GM21528 (cell line): Measurements from ENCODE around the gene AGPAT2.
"Not testable (repeated sequence)": the region's sequence is repeated elsewhere in the genome, so short reads cannot be mapped to it uniquely, and the experiment has no call there.

Experiments
- ATAC-seq: cut with Tn5 transposase; IDR thresholded peaks from one replicate; pipeline ENCODE4 v1.9.1; 2021; ENCODE audit warnings: mild to moderate bottlenecking, moderate library complexity; ENCODE audit not compliant: unreplicated experiment, low FRiP score

AGPAT2 gene

DNA sequence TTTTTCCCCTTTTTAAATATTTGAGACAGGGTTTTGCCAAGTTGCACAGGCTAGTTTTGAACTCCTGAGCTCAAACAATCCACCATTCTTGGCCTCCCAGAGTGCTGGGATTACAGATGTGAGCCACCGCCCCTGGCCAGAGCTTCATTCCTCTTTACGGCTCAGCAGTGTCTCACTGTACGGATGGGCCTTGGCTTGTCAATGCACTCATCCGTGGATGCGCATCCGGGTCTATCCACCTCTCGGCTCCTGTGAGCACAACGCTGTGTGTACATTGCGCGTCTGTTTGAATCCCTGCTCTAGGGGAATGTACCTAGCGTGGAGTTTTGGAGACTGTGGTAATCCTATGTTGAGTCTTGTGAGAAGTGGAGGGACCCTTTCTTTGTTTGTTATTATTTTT, 35.4 kb downstream of the AGPAT2 start:
- no peak for ATAC-seq

DNA sequence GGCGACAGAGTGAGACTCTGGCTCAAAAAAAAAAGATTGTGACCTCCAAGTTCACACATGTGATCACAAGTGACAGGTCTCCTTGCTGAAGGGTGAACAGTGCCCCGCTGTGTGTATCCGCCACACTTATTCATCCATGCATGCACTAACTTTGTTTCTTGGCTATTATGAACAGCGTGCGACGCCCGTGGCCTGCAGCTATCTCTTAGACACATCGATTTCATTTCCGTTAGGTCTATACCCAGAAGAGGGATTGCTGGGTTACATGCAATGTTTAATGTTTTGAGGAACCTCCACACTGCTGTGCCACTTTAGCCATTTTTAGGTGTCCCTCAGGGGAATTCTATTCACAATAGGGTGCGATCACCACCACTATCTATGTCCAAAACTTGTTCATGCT, 36.6 kb downstream of the AGPAT2 start:
- no peak for ATAC-seq

DNA sequence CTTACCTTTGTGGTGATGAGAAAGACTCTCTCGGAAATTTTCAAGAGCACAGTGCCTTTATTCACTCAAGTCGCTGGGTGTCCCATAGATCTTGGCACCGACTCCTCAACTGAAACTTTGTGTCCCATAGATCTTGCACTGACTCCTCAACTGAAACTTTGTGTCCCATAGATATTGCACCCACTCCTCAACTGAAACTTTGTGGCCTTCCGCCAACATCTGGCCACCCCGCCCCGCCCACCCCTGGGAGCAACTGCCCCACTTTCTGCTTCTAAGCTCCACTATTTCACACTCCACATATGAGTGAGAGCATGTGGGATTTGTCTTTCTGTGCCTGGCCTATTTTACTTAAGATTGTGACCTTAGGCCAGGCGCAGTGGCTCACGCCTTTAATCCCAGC, 37.2 kb downstream of the AGPAT2 start:
- ATAC-seq = no peak

DNA sequence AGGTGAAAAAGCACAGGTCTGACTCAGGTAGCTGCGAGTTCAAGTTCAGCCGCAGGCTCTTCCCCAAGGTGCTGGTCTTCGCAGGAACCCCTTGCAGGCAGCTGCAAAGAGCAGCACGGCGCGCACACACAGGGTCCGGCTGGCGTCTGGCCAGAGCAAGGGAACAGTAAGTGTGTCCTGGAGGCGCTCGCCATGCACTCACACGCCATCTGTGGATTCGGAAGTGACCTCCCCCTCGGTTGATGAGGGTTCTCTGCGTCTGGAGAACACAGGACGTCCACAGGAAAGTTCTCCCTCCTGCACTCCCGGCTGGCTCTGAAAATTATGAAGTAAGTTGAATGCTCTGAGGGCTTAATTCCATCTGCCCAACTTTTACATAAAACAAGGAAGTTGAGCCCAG, 38.5 kb downstream of the AGPAT2 start:
- ATAC-seq = no peak

DNA sequence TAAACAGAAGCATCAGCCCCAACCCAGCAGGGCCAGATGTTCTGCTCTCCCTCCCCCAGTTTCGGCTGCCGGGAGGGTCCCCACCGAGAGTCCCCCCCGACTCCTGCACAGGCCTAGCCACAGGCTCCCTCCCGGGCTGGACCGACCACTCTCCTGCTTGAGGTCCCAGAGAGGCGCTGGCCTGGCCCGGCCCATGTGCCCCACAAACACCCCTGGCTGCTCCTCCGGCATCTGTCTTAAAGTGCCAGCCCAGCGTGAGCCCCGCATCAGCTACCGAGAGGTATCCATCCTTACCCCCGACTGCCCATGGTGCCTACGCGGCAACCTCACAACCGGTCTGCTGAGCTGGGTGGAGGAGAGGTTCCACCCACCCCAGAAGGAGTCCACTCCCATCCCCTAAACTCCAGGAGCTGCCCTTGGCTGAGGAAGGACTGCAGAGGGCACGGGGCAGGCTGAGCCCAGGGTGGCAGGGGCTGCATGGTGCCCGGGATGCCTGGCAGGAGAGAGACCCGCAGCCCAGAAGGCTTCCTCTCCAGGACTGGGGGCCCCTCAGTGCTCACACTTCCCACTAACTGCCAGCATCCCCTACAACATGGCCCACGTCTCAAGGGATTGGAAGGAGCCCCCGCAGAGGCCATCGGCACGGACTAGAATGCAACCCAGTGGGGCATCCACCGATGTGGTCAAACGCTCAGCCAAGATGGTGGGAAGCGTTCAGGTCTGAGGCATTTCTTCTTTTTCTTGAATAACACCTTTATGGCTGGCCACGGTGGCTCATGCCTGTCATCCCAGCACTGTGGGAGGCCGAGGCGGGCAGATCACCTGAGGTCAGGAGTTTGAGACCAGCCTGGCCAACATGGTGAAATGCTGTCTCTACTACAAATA, 40.2 kb downstream of the AGPAT2 start:
- no peak for ATAC-seq

DNA sequence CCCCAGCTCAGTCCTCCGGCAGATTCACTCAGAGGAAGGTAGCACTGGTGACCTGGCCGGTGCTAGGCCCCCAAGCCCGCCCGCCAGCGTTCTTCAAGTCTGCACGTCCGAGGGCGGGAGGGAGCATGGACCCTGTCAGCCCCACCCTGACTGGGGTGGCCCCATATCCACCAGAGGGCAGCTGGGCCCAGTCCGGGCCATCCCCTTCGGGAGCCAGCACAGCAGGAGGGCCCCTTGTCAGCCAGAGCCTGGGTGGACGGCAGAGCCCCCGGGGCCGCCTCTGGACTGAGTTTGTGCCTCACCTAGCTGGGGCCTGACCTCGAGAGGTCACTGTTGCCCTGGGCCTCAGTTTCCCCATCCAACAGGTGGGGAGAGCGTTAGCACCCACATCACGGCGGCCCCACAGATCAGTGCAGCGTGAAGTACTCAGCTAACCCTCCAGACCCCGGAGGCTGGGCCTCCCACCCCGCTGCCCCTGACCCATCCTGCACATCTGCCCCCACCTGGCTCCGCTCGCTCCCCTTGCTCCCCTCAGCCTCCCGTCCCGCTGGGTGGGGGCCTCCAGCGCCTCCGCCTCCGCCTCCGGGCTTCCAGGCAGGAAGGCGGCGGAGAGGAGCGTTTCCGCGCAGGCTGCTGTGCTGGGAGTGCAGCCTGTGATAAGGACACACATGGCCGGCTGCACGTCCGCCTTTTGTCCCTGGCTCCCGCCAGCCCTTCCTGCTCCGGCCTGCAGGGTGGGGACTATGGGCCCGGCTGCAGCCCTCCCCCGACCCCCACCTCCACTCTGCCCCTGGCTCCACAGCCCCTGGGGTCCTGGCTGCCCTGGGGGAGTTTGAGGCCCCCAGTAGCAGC, 41.1 kb downstream of the AGPAT2 start:
- no peak for ATAC-seq

DNA sequence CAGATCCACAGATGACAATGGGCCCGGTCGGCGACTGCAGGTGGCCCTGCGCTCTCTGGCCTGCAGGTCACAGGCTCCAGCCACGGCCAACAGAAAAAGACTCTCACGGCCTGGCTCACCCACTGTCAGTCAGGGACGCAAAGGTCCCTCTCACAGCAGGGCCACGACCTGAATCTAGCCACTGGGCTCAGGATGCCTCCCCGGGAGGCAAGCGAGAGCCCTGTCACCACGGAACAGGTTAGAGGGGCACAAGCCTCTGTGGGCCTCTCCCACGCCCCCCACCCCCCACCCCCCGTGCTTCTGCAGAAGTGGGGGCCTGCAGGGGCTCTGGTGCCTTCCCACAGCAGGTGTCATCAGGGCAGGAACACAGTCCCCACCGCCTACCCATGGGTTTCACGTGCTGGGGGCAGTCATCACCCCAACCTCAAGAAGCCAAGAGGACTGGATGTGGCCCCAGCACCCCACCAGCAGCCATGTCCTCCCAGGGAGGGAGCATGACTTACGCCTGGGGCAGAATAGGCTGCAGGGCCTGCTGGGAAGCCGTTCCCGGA, 41.8 kb downstream of the AGPAT2 start:
- ATAC-seq = no peak

DNA sequence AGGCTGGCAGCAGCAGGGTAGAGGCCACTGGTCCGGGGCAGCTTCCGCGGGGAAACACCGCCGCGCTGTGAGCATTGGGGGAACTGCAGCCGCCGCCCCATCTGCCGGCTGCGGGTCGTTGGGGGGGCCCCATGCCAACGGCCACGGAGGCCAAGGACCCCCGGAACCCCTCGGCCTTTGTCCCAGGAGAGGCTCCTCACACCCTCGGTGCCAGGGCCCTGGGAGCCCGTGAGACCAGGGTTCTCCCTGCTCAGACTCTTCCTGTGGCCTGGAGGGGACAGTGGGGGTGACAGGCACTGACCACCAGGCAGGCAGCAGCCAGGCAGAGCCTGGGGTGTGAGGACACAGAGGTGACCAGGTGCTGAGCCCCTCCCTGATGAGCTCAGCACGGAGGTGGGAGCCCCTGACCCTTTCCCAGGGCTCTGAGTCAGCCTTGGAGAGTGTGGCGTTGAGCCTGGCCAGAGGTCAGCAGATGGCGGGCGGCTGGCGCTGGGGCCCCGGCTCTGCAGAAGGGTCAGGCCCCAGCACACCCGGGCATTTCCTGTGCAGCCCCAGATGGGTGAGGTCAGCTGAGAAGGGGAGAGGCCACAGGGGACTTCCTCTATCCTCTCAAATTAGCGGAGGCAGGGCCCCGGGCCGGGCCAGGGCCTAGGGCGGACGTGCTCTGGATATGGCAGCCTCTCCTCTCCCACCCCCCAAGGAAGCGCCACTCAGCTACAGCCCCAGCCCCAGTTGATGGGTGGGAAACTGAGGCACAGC, 42.5 kb downstream of the AGPAT2 start:
- ATAC-seq = no peak

DNA sequence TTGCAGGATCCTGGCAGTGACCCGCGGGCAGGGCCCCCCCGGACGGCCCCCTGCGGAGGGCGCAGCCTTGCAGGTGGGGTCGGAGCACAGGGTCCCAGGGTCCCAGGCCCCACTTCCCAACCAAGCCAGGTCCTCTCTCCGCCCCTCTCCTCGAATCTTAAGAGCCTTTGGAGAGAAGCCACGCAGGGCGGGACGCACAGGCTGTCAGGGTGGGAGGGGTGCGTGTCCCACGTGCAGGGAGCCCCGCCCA, 43.0 kb downstream of the AGPAT2 start:
- no peak for ATAC-seq

DNA sequence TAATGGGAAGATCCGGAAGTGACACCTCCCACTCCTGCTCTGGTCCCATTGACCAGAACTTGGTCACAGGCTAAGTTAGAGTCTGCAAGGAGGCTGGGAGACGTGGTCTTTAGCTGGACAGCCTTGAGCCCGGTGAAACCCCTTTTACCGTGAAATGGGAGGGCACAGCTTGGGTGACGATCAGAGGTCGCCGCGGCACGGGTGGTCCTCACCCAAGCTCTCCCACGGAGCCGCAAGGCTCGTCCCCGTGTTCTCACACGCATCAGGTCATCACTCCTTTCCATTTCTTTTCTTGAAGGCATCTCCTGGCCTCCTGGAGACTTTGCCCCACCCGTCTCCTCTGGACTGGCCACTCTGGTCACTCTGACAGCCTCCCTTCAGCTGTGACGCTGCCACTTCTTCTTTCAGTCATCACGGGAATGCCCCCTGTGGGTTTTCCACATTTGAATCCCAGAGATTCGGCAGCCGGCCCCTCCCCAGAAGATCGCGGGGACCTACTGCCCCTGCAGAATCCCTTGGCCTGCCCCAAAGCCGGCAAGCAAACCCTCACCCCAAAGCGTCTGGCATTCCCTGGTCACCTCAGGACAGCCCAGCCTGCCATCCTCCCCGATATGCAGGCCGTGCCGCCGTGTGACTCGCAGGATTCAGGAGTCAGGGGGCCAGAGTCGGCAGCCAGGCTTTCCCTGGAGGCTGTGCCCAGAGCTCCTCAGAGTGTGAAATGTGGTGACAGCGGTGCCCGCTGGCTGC, 43.5 kb downstream of the AGPAT2 start:
- ATAC-seq = no peak

DNA sequence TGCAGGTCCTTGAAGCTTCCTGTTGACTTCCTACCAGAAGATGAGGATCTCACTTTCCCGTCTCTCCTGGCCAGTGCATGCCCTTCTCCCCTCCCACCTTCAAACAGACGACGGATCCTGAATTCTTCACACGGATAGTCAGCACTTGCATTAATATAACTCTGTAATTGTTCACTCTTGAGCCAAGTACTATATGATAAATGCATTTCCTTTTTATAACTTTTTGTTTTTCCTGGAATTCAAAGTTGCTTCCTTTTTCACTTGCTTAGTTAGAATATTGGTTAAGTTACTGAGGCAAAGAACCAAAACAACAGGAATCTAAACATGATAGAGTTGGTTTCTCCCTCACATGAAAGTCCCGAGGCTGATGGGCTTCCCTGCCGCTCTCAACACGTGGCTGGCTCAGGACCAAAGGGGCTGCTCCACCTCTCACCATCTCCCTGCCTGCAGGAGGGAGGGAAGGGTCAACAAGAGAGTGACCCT, 44.8 kb downstream of the AGPAT2 start:
- ATAC-seq = no peak

DNA sequence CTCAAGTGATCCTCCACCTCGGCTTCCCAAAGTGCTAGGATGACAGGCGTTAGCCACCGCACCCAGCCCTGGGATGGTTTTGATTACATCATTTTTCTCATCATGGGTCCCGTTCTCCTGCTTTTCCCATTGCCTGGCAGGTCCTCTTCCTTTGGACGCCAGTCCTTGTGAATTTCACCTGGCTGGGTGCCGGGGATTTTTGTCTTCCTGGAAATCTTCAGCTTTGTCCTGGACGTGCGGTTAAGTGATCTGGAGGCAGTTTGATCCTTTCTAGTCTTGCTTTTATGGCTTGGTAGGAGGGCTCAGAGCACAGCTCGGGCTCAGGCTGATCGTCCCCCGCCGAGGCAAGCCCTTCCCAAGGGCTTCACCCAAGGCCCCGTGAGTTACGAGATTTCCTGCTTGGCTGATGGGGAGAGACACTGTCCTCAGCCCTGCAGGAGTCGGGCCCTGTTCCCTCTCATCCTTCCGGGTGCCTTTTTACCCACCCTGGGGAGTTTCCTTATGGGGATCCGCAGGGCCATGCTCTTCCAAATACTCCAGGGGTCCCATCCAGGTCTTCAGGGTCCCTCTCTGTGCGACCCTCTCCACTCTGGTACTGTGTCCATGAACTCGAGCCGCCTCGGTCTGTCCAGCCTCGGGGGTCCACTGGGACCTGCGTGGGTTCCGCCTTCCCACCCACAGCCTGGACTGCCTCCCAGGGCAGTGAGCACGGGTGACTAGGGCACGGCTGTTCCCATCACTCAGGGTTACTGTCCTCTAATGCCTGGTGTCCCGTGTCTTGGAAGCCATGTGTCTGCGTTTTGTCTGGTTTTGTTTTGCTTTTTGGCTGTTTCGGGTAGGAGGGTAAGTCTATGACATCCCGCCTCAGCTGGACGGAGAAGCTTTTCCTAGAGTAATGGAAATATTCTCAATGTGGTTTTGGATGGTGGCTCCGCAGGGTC, 46.8 kb downstream of the AGPAT2 start:
- ATAC-seq = no peak

DNA sequence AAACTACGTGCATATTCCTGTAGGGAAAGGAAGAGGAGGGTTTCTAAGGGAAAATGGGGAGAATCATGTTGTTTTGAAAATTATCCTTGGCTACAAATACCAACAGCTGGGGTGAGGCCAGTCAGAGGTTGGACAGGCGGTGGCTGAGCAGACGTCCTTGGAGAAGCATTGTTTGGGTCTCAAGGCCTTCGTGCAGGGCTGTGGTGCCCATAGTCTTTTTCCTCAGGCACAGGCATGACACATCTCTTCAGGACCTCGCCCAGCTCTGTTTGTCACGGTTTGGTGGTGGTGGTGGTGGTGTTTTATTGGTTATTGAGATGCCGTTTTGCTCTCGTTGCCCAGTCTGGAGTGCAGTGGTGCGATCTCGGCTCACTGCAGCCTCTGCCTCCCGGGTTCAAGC, 52.4 kb downstream of the AGPAT2 start:
- no peak for ATAC-seq

DNA sequence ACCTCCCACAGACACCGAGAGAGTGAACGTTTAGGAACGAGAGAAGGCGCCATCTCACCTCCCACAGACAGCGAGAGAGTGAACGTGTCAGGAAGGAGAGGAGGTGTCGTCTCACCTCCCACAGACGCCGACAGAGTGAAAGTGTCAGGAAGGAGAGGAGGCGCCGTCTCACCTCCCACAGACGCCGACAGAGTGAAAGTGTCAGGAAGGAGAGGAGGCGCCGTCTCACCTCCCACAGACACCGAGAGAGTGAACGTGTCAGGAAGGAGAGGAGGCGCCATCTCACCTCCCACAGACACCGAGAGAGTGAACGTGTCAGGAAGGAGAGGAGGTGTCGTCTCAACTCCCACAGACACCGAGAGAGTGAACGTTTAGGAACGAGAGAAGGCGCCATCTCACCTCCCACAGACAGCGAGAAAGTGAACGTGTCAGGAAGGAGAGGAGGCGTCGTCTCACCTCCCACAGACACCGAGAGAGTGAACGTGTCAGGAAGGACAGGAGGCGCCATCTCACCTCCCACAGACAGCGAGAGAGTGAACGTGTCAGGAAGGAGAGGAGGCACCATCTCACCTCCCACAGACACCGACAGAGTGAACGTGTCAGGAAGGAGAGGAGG, 54.7 kb downstream of the AGPAT2 start:
- not testable (repeated sequence) for ATAC-seq

DNA sequence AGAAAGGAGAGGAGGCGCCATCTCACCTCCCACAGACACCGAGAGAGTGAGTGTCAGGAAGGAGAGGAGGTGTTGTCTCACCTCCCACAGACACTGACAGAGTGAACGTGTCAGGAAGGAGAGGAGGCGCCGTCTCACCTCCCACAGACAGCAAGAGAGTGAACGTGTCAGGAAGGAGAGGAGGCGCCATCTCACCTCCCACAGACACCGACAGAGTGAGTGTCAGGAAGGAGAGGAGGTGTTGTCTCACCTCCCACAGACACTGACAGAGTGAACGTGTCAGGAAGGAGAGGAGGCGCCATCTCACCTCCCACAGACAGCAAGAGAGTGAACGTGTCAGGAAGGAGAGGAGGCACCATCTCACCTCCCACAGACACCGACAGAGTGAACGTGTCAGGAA, 55.2 kb downstream of the AGPAT2 start:
- not testable (repeated sequence) for ATAC-seq

DNA sequence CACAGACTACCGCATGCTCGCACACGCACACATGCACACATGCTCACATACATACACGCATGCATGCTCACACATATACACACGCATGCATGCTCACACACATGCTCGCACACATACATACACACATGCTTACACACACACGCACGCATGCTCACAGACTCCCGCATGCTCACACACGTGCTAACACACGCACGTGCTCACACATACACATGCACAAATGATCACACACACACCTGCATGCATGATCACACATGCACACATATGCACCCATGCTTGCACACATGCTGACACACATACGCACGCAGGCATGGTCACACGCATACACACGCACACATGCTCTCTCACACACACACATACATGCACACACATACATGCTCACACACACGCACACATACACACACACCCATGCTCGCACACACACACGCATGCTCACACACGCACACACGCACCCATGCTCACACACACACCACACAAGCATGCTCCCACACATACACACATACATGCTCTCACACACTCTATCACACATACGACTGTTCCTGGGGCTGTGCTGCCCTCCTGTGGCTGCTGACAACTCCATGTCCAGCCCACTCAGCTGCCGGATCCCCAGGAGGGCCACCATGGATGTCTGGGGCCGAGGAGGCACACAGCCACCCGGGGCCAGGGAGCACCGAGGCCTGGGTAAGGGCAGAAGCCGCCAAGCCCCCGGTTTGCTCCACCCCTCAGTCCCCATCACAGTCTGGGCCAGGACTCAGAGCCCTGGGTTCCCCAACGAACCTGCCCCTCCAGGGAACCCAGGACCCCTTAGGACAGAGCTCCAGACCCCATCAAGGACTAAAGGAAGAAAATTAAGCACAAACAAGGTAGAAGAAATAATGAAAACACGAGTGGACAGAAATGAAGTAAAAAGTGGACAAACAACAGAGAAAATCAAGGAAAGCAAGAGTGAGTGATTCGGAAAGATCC, 55.9 kb downstream of the AGPAT2 start:
- ATAC-seq = no peak

DNA sequence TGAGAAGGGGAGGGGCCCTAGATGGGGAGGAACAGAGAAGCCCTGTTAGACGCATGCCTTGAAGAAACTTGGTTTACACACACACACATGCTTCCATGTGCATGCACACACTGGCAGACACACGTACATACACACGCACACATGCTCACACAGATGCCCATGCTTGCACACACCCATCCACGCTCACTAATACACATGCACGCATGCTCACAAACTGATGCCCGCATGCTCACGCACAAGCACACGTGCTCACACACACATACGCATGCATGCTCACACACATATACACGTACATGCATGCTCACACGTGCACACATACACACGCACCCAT, 56.6 kb downstream of the AGPAT2 start:
- no peak for ATAC-seq
